CD14-positive monocyte (primary cell): Measurements from ENCODE around the gene MMP13. TPM values are rescaled to one million over a fixed set of nuclear protein-coding genes. Genes with fewer than 3 reads are reported as not detected.

Source experiments
- DNase-seq, 3 donors: peaks; one replicate each; pipeline ENCODE4 v3.0.0-alpha.2; 2011 to 2022
- H2AFZ ChIP-seq: 2 replicates; pipeline ENCODE4 v1.6.0; 2012; ENCODE audit warnings: mild to moderate bottlenecking, low read depth, low read length, inconsistent platforms; ENCODE audit not compliant: insufficient read depth, poor library complexity, severe bottlenecking
- H3K27ac ChIP-seq, 2 donors: 1 replicate in 1 of 2; 2 replicates in 1 of 2; pipeline ENCODE4 v1.5.1; 2012 to 2013; ENCODE audit warnings: low read length in 2 of 2, control low read depth in 1 of 2, inconsistent platforms in 1 of 2, low read depth in 1 of 2, mild to moderate bottlenecking in 1 of 2
- H3K27me3 ChIP-seq, 2 donors: one replicate each; pipeline versions ENCODE4 v1.6.0 to v1.6.1; 2011 to 2013; ENCODE audit warnings: low read length in 2 of 2; ENCODE audit not compliant: control insufficient read depth in 2 of 2, insufficient read depth in 2 of 2
- H3K36me3 ChIP-seq, 2 donors: replicated peaks in 1 of 2; 1 replicate in 1 of 2; 2 replicates in 1 of 2; pipeline versions ENCODE4 v1.5.1 to v1.6.1; 2012 to 2013; ENCODE audit warnings: low read length in 2 of 2, control low read depth in 1 of 2, inconsistent platforms in 1 of 2, mild to moderate bottlenecking in 1 of 2; ENCODE audit not compliant: insufficient read depth in 2 of 2, control insufficient read depth in 1 of 2
- H3K4me1 ChIP-seq, 2 donors: 1 replicate in 1 of 2; 2 replicates in 1 of 2; pipeline versions ENCODE4 v1.5.1 to v1.6.1; 2012 to 2013; ENCODE audit warnings: low read length in 2 of 2, control low read depth in 1 of 2, inconsistent platforms in 1 of 2, mild to moderate bottlenecking in 1 of 2, moderate library complexity in 1 of 2; ENCODE audit not compliant: insufficient read depth in 2 of 2, control insufficient read depth in 1 of 2
- H3K4me2 ChIP-seq: replicated peaks from 2 replicates; pipeline ENCODE3; 2012; ENCODE audit warnings: low read length, moderate library complexity, mild to moderate bottlenecking; ENCODE audit not compliant: poor library complexity, severe bottlenecking; ENCODE audit errors: extremely low read depth
- H3K4me3 ChIP-seq, 3 experiments: fragments of 200-600 bp in 1 of 3; sonication (generic) in 1 of 3; replicated peaks in 1 of 3; 1 replicate in 2 of 3; 2 replicates in 1 of 3; pipeline ENCODE4 v1.5.1; 2011 to 2013; ENCODE audit warnings: low read length in 3 of 3, mild to moderate bottlenecking in 3 of 3, control low read depth in 2 of 3, low read depth in 2 of 3, inconsistent platforms in 1 of 3, moderate library complexity in 1 of 3
- H3K79me2 ChIP-seq: 2 replicates; pipeline ENCODE4 v1.6.0; 2012; ENCODE audit warnings: mild to moderate bottlenecking, control low read depth, inconsistent platforms, low read length, moderate library complexity; ENCODE audit not compliant: insufficient read depth
- H3K9ac ChIP-seq: 2 replicates; pipeline ENCODE4 v1.6.0; 2017; ENCODE audit warnings: low read length, mild to moderate bottlenecking; ENCODE audit not compliant: insufficient read depth, poor library complexity, severe bottlenecking
- H3K9me3 ChIP-seq, 2 donors: replicated peaks in 1 of 2; 1 replicate in 1 of 2; 2 replicates in 1 of 2; pipeline versions ENCODE4 v1.5.1 to v1.6.1; 2012 to 2013; ENCODE audit warnings: low read length in 2 of 2, control low read depth in 1 of 2; ENCODE audit not compliant: control insufficient read depth in 1 of 2, insufficient read depth in 1 of 2
- H4K20me1 ChIP-seq: 2 replicates; pipeline ENCODE4 v1.6.0; 2012; ENCODE audit warnings: mild to moderate bottlenecking, low read length, control low read depth, moderate library complexity; ENCODE audit not compliant: insufficient read depth
- H3K27ac Mint-ChIP-seq, 7 donors: one replicate each; pipeline ENCODE4 v1.8.0; 2020; ENCODE audit warnings: mild to moderate bottlenecking in 7 of 7, mixed read lengths in 7 of 7, moderate library complexity in 6 of 7, inconsistent platforms in 2 of 7
- H3K27me3 Mint-ChIP-seq, 3 donors: one replicate each; pipeline ENCODE4 v1.8.0; 2021 to 2022; ENCODE audit warnings: low read depth in 3 of 3, mild to moderate bottlenecking in 3 of 3, mixed read lengths in 3 of 3, moderate library complexity in 3 of 3, inconsistent platforms in 1 of 3
- H3K36me3 Mint-ChIP-seq, 2 donors: one replicate each; pipeline ENCODE4 v1.8.0; 2020; ENCODE audit warnings: mixed read lengths in 2 of 2, inconsistent platforms in 1 of 2, mild to moderate bottlenecking in 1 of 2
- H3K4me1 Mint-ChIP-seq: one replicate; pipeline ENCODE4 v1.8.0; 2020; ENCODE audit warnings: mild to moderate bottlenecking, mixed read lengths
- H3K4me3 Mint-ChIP-seq, 2 donors: one replicate each; pipeline ENCODE4 v1.8.0; 2020; ENCODE audit warnings: mild to moderate bottlenecking in 2 of 2, mixed read lengths in 2 of 2, moderate library complexity in 1 of 2
- H3K9me3 Mint-ChIP-seq, 7 donors: one replicate each; pipeline ENCODE4 v1.8.0; 2020 to 2022; ENCODE audit warnings: mixed read lengths in 7 of 7, mild to moderate bottlenecking in 6 of 7, moderate library complexity in 6 of 7, inconsistent platforms in 2 of 7
- CTCF ChIP-seq: fragments of 200-600 bp; IDR thresholded peaks from one replicate; pipeline ENCODE4 v1.8.0; 2022; ENCODE audit warnings: antibody characterized with exemption, mild to moderate bottlenecking
- WGBS: methylation state at CpG from one replicate; pipeline ENCODE4 v1.1.5; 2013; ENCODE audit warnings: missing lambda C conversion rate; ENCODE audit not compliant: insufficient coverage; 5-methylcytosine and 5-hydroxymethylcytosine counted together
- intact Hi-C, 2 donors: fragments of 100-400 bp; cut with micrococcal nuclease; formaldehyde crosslinking; loops; one replicate each; pipeline versions ENCODE4 v1.15.0 to v1.15.1; 2023
- polyA plus RNA-seq, 3 donors: library from polyadenylated mRNA; depleted of rRNA in 1 of 3; unstranded in 2 of 3; stranded (reverse) in 1 of 3; fragments of 300-500 nt in 2 of 3; fragments of >200 nt in 1 of 3; fragmentation: Illumina TruSeq in 2 of 3; gene quantifications; 1 replicate in 2 of 3; 2 replicates in 1 of 3; pipeline ENCODE4 v1.2.3, GENCODE V29; 2012 to 2021

The MMP13 gene
- polyA plus RNA-seq, 3 donors = not detected

- Mint-ChIP-seq H3K27ac (no peak overlapping the region), H3K27me3 (peaks cover 13 to 33% (median 23%) of the 10 kb centered on the region in 3 donors), H3K4me1 (peaks cover 15% of the 10 kb centered on the region), H3K36me3 (no peaks in the 10 kb centered on the region), H3K9me3 (peaks cover 0 to 2% (median 0%) of the 10 kb centered on the region in 7 donors), H3K4me3 (no peak overlapping the region)
- Histone ChIP-seq H3K9ac (no peak overlapping the region), H3K27ac (no peak overlapping the region), H4K20me1 (no peaks in the 10 kb centered on the region), H3K4me2 (no peak overlapping the region), H3K79me2 (no peaks in the 10 kb centered on the region), H3K9me3 (no peaks in the 10 kb centered on the region), H3K36me3 (no peaks in the 10 kb centered on the region), H3K4me1 (peaks cover 9 to 11% of the 10 kb centered on the region in 2 donors), H3K4me3 (no peak overlapping the region), H2AFZ (no peak overlapping the region), H3K27me3 (peaks cover 29 to 46% of the 10 kb centered on the region in 2 donors)
- no peak for TF ChIP-seq CTCF
- intact Hi-C loops = no loop called here
- no peak for DNase-seq
These were observed 27.9 kb downstream of the MMP13 start for GRCh38 chr11:102927624-102927990.

GRCh38 chr11:102926961-102927623, 28.4 kb downstream of the MMP13 start:
- H3K4me1 Mint-ChIP-seq = peaks cover 15% of the 10 kb centered on the region
- 95% methylated on average over 5 of the region's 6 CpGs for WGBS
- H3K4me3 ChIP-seq = no peak overlapping the region
- DNase-seq = no peak
- H3K9me3 ChIP-seq = no peaks in the 10 kb centered on the region
- peaks cover 9 to 11% of the 10 kb centered on the region in 2 donors for H3K4me1 ChIP-seq
- no peak overlapping the region for H3K4me3 Mint-ChIP-seq
- H2AFZ ChIP-seq = no peak overlapping the region
- no peaks in the 10 kb centered on the region for H3K79me2 ChIP-seq
- peaks cover 18 to 38% (median 26%) of the 10 kb centered on the region in 3 donors for H3K27me3 Mint-ChIP-seq
- H3K9me3 Mint-ChIP-seq = peaks cover 0 to 2% (median 0%) of the 10 kb centered on the region in 7 donors
- no peak overlapping the region for H3K27ac Mint-ChIP-seq
- H4K20me1 ChIP-seq = no peaks in the 10 kb centered on the region
- H3K27ac ChIP-seq = no peak overlapping the region
- no peaks in the 10 kb centered on the region for H3K36me3 Mint-ChIP-seq
- no peak overlapping the region for H3K9ac ChIP-seq
- H3K4me2 ChIP-seq = no peak overlapping the region
- no peak for TF ChIP-seq CTCF
- intact Hi-C loops = no loop called here
- H3K27me3 ChIP-seq = peaks cover 29 to 51% of the 10 kb centered on the region in 2 donors
- H3K36me3 ChIP-seq = no peaks in the 10 kb centered on the region
